Measurements from ENCODE around the gene MSH5. TPM values are rescaled to one million over a fixed set of nuclear protein-coding genes. Genes with fewer than 3 reads are reported as not detected.
A peak's percentile ranks its signal among the peaks of the same experiment; 100 is the strongest.

MSH5 gene
- total and polyA plus RNA-seq, 2 of the 13 experiments (the other 11 are each of a cell fraction or from before 2014, with no cell fraction given): 10.2 to 38.7 TPM

DNA sequence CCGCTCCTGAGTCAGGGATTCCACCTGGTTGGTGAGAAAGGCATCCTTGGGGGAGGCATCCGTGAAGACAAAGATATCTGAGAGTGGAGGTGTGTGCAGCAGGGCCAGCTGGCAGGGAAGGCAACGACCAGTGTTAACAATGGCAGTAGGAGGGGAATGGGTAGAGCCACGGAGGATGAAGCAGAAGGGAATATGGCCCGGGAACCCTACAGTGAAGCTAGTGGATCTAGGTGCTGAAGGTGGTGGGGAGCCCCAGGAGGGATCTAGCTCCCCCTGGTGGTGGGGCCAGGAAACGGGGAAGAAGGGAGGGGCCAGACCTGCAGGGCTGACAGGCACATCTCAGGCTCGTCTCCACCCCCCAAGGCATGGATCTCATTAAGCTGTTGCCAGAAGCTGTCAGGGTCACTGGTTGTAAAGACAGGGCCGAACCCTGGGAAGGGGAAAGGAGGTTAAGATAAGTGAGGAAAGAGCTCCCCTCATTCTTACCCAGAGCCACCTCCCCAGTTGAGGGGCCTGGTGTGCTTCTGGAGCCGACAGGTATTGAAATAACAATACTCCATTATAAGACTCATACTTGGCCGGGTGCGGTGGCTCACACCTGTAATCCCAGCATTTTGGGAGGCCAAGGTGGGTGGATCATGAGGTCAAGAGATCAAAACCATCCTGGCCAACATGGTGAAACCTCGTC is 30.0 kb downstream of the MSH5 start (continued):
- no peak for TF ChIP-seq KLF12 (CRISPR knock-in tag; IDR thresholded peaks at IDR 0.05; ENCODE audit: borderline replicate concordance)
- no peak for TF ChIP-seq ZNF274 (CRISPR knock-in tag; IDR thresholded peaks at IDR 0.05)
- no peak for TF ChIP-seq THAP8 (CRISPR knock-in tag; IDR thresholded peaks at IDR 0.05; ENCODE audit: borderline replicate concordance)
- no peak for TF ChIP-seq HNRNPH1 (optimal IDR thresholded peaks at IDR 0.05; ENCODE audit: low read depth, low read length)
- TF ChIP-seq, protein P1, sequence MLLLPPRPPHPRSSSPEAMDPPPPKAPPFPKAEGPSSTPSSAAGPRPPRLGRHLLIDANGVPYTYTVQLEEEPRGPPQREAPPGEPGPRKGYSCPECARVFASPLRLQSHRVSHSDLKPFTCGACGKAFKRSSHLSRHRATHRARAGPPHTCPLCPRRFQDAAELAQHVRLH (CRISPR knock-in tag; IDR thresholded peaks at IDR 0.05; ENCODE audit: borderline replicate concordance, low read depth): peak; percentile 66; the same call in 1 of the 2 replicates
- TF ChIP-seq HNRNPLL (IDR thresholded peaks at IDR 0.05; ENCODE audit: low read depth, low read length, poor library complexity, severe bottlenecking): no peak
- TF ChIP-seq SNAPC5 (CRISPR knock-in tag; IDR thresholded peaks at IDR 0.05; ENCODE audit: borderline replicate concordance): no peak
- TF ChIP-seq ZNF263 (CRISPR knock-in tag; IDR thresholded peaks at IDR 0.05): no peak
- no peak for TF ChIP-seq ZNF251 (CRISPR knock-in tag; IDR thresholded peaks at IDR 0.05)
- TF ChIP-seq FOXP1 (IDR thresholded peaks at IDR 0.05): no peak
- TF ChIP-seq FOXP1 (CRISPR knock-in tag; IDR thresholded peaks at IDR 0.05): no peak
- no peak for TF ChIP-seq MLLT10 (CRISPR knock-in tag; IDR thresholded peaks at IDR 0.05)
- TF ChIP-seq NCOA2 (CRISPR knock-in tag; IDR thresholded peaks at IDR 0.05): 0 out of 2 replicates have a peak, but pooled peaks have one; percentile 21
- TF ChIP-seq AKAP8 (CRISPR knock-in tag; IDR thresholded peaks at IDR 0.05): no peak
- TF ChIP-seq FOXC1 (CRISPR knock-in tag; IDR thresholded peaks at IDR 0.05; ENCODE audit: borderline replicate concordance): 0 out of 2 replicates have a peak, but pooled peaks have one; percentile 47
- TF ChIP-seq MIXL1 (CRISPR knock-in tag; IDR thresholded peaks at IDR 0.05): peak; percentile 59; the same call in 1 of the 2 replicates
- TF ChIP-seq ZNF124 (CRISPR knock-in tag; IDR thresholded peaks at IDR 0.05): 0 out of 2 replicates have a peak, but pooled peaks have one; percentile 75
- no peak for TF ChIP-seq HOXA7 (CRISPR knock-in tag; IDR thresholded peaks at IDR 0.05)
- TF ChIP-seq, protein P2, sequence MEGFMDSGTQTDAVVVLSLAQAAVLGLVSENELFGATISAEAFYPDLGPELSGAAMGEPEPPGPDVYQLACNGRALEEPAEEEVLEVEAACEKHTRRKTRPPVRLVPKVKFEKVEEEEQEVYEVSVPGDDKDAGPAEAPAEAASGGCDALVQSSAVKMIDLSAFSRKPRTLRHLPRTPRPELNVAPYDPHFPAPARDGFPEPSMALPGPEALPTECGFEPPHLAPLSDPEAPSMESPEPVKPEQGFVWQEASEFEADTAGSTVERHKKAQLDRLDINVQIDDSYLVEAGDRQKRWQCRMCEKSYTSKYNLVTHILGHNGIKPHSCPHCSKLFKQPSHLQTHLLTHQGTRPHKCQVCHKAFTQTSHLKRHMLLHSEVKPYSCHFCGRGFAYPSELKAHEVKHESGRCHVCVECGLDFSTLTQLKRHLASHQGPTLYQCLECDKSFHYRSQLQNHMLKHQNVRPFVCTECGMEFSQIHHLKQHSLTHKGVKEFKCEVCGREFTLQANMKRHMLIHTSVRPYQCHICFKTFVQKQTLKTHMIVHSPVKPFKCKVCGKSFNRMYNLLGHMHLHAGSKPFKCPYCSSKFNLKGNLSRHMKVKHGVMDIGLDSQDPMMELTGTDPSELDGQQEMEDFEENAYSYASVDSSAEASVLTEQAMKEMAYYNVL (CRISPR knock-in tag; IDR thresholded peaks at IDR 0.05; ENCODE audit: borderline replicate concordance): peak; percentile 49; the same call in 1 of the 2 replicates
- TF ChIP-seq ZNF788 (CRISPR knock-in tag; IDR thresholded peaks at IDR 0.05; ENCODE audit: borderline replicate concordance): no peak
- TF ChIP-seq, protein P3, sequence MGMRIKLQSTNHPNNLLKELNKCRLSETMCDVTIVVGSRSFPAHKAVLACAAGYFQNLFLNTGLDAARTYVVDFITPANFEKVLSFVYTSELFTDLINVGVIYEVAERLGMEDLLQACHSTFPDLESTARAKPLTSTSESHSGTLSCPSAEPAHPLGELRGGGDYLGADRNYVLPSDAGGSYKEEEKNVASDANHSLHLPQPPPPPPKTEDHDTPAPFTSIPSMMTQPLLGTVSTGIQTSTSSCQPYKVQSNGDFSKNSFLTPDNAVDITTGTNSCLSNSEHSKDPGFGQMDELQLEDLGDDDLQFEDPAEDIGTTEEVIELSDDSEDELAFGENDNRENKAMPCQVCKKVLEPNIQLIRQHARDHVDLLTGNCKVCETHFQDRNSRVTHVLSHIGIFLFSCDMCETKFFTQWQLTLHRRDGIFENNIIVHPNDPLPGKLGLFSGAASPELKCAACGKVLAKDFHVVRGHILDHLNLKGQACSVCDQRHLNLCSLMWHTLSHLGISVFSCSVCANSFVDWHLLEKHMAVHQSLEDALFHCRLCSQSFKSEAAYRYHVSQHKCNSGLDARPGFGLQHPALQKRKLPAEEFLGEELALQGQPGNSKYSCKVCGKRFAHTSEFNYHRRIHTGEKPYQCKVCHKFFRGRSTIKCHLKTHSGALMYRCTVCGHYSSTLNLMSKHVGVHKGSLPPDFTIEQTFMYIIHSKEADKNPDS (CRISPR knock-in tag; IDR thresholded peaks at IDR 0.05): no peak
- peak; percentile 87 for TF ChIP-seq IKZF5 (CRISPR knock-in tag; IDR thresholded peaks at IDR 0.05)
- no peak for TF ChIP-seq ZFP82 (CRISPR knock-in tag; IDR thresholded peaks at IDR 0.05; ENCODE audit: borderline replicate concordance)

All from HepG2 (cell line).